Measurements from ENCODE around the gene UBE2G2.

UBE2G2 gene

DNA sequence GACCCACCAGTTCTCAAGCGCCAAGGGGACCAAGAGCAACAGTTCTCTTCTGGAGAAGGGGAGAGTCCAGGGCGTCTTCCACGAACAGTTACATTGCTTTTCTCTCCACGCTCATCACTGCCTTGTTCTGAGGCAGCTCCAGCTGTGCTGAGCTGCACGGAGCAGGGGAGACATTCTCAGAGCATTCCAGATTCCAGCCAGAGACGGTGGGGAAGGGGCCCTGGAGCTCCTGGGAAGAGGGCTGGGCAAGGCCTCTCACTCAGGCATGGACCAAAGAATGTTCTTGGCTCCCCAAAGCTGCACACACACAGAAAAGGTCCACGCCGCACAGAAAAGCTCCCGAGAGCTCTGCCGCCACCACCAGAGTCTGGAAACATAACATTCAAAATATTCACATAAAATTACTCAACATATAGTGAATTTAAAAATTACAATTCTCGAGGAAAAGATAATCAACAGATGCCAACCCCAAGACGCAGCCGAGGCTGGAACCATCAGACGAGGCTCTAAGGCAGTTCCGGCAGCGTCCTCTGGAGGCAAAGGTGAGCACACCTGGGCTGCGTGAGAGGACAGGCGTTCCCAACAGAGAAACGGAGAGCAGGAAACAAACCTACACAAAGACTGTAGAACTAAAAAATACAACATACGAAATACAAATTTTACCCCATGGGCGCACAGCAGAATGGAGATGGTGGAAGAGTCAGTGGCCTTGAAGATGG lies 40.5 kb downstream of the UBE2G2 start:
- peaks cover 13% of the 10 kb centered on the region for H3K4me1 Mint-ChIP-seq (ENCODE audit: low read depth)
- H3K27me3 Mint-ChIP-seq: no peaks in the 10 kb centered on the region
- H3K36me3 Mint-ChIP-seq (ENCODE audit: low read depth): no peaks in the 10 kb centered on the region
- no peak overlapping the region for H3K4me3 Mint-ChIP-seq
- H3K27ac Mint-ChIP-seq: no peak overlapping the region
- H3K9me3 Mint-ChIP-seq: no peaks in the 10 kb centered on the region

DNA sequence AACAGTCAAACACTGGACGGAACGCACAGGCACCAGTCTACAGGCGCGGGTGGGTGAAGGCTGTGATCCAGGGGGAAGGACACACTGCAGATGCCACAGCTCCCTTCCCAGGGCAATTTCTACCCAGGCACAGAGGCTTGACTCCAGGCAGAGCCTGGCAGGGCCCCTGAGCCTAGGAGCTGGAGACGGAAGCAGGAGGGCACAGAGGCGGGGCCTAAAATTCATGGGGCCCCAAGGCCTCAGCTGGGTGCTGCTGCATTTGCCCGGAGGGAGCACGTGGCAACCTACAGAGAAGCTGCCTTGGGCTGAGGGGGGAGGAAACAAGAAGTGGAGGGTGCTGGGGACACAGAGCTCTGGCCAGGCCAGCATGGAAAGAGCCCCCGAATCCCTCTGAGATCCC lies 41.2 kb downstream of the UBE2G2 start:
- Mint-ChIP-seq H3K27ac (no peak overlapping the region), H3K36me3 (ENCODE audit: low read depth) (no peaks in the 10 kb centered on the region), H3K4me1 (ENCODE audit: low read depth) (peaks cover 5% of the 10 kb centered on the region), H3K4me3 (no peak overlapping the region), H3K27me3 (no peaks in the 10 kb centered on the region), H3K9me3 (no peaks in the 10 kb centered on the region)

DNA sequence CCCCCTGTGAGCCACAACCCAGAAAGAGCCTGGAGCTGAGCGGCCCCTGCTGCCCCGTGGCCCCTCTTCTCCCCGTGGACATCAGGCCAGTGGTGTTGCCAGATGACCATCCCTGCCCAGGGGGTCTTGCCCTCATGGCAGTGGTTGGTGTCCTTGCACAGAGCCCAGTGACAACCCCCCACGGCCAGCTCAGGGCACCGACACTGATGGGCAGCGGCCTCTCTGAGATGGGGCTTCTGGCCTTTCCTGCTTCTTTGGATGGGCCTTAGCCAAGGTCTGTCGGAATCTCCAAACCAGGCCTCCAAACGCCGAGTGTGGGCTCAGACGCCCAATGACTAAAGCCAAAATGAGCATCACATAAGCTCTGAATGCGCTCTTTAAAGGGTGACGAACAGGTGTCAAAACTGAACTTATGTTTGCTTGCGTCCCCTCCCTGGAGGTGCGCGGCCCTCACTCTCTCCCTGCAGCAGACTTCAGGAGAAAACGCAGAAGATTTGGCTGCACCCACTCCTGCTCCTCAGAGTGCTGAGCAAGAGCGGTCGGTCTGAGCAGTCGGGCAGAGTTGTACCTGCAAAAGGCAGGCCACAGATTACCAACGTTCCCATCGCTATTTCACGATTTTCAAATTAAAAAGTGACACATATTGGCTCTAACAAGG lies 41.9 kb downstream of the UBE2G2 start:
- no peaks in the 10 kb centered on the region for H3K36me3 Mint-ChIP-seq (ENCODE audit: low read depth)
- no peaks in the 10 kb centered on the region for H3K4me1 Mint-ChIP-seq (ENCODE audit: low read depth)
- no peaks in the 10 kb centered on the region for H3K9me3 Mint-ChIP-seq

DNA sequence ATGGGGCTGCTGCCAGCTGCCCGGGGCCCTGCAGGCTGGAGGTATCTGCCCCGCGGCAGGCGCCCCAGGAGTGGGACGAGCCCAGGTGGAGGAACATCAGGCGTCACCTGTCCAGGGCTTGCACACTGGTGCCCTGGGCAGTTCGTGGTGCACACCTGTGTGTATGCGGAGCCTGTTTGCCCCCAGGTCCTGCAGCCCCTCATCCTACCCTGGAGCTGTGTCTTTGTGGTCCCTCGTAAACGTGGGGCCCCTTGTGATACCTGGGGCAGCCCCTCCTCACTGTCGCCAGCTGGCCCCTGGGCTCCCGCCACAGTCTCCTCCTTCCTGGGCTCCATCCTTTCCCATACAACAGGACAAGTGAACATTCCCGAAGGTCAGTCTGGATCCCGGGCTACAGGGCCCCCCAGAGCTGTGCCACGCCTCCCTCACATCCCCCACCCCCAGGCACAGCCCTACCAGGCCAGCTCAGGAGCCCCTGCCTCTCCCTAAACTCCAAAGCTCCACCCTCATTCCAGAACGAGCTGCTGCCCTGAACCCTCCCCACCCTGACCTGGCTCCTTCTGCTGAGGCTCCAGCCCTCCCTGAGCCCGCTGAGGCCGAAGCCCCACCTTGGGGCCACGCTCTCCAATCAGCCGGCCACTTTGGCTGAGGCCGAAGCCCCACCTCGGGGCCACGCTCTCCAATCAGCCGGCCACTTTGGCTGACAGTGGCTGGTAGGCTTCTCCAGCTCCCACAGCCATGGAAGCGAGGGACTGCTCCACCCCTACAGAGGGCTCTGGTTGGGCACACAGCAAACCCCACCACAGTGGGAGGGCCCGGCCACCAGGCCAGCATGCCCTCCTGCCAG lies 42.6 kb downstream of the UBE2G2 start:
- Mint-ChIP-seq H3K27ac (no peak overlapping the region), H3K4me1 (ENCODE audit: low read depth) (no peaks in the 10 kb centered on the region), H3K9me3 (no peaks in the 10 kb centered on the region), H3K27me3 (no peaks in the 10 kb centered on the region), H3K36me3 (ENCODE audit: low read depth) (no peaks in the 10 kb centered on the region), H3K4me3 (no peak overlapping the region)

More for the DNA sequence above, 41.9 kb downstream of the UBE2G2 start:
- H3K4me3 Mint-ChIP-seq: no peak overlapping the region
- no peak overlapping the region for H3K27ac Mint-ChIP-seq
- H3K27me3 Mint-ChIP-seq: no peaks in the 10 kb centered on the region

DNA sequence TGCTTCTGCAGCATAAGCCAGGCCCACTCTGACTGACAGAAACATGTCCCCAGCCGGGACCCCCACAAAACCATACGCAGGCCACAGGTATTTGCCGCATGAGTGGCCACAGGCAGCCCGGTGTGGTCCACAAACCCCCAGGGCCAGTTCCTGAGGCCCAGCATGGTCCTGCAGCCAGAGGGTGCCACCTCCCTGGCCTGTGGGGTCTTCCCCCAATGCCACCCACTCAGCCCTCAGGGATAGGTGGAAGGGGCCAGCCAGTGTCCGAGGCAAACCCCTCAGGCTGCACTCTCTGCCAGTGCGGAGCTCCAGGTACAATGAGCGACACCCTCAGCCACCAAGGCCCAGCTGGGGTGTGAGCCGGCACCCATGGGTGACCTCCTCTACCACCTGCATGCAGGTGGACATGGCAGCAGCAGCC lies 43.5 kb downstream of the UBE2G2 start:
- H3K36me3 Mint-ChIP-seq (ENCODE audit: low read depth): no peaks in the 10 kb centered on the region
- H3K27me3 Mint-ChIP-seq: no peaks in the 10 kb centered on the region
- H3K4me1 Mint-ChIP-seq (ENCODE audit: low read depth): no peaks in the 10 kb centered on the region
- H3K4me3 Mint-ChIP-seq: no peak overlapping the region
- H3K9me3 Mint-ChIP-seq: no peaks in the 10 kb centered on the region
- H3K27ac Mint-ChIP-seq: no peak overlapping the region

DNA sequence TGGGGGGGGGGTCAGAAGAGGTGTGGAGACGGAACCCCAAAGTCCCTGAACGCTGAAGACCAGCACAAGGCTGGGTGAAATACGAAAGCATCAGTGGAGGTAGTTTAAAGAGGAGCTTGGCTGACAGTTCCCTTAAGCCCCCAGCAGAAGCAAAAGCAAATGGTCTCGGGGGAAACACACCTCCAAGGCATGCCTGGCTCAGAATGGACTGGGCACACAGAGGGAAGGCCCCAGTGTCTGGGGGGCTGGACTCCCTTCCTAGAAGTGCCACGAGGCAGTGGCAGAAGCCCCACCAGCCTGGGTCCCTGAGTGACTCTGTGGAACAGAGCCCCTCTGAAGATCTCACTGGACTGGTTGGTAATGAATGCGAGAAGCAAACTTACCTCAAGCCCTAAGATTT lies 43.9 kb downstream of the UBE2G2 start:
- Mint-ChIP-seq H3K4me3 (no peak overlapping the region), H3K36me3 (ENCODE audit: low read depth) (no peaks in the 10 kb centered on the region), H3K4me1 (ENCODE audit: low read depth) (no peaks in the 10 kb centered on the region), H3K27me3 (no peaks in the 10 kb centered on the region), H3K27ac (no peak overlapping the region), H3K9me3 (no peaks in the 10 kb centered on the region)

DNA sequence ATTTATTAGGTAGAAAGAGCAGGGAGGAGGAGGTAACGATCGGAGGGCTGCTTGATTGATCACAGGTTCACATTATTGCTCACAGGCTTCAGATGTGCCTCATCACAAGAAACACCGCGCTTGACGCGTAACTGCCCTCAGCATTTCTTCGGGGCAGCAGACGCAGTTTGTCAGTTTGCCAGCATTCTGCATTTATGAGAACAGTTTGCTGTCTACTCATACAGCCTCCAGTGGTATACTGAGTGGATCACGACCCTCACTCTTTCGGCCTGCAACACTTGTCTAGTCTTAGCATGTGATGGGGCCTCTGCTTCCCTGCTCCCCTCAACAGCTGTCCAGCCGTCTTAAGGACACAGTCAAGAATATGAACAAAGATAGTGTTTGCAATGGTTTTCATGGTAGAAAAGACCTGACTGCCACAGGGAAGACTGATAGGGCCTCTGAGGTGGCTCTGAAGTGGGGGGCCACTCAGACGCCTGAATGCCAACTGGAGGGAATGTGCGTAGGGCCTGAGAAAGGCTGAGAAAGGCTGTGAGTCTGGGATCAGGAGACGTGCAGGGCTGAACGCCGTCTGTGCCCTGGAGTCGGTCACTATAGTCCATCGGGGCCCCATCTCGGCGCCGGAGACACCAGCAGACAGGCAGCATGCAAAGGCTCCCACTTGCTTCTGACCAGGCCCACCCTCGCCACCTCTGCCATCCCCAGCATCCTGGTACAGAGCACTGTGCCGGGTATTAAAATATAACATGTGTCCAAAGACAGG lies 45.0 kb downstream of the UBE2G2 start:
- Mint-ChIP-seq H3K27ac (no peak overlapping the region), H3K27me3 (no peaks in the 10 kb centered on the region), H3K4me1 (ENCODE audit: low read depth) (no peaks in the 10 kb centered on the region), H3K9me3 (no peaks in the 10 kb centered on the region), H3K4me3 (no peak overlapping the region), H3K36me3 (ENCODE audit: low read depth) (no peaks in the 10 kb centered on the region)

DNA sequence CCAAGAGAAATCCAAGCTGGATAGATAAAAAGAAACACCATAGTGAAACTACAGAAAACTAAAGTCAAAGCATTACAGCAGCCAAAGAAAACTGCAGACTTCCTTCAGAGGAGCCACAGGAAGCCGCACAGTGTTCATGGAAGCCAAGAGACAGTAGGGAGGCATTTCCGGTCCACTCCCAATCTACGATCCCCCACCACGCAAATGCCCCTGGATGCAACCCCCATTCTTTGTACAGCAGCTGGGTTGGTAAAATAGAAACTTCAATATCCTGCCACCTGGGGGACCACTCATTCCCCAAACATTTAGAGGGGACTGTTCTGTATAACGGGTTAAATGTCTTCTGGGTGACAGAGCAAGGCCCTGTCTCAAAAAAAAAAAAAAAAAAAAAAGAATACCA lies 46.4 kb downstream of the UBE2G2 start:
- H3K27me3 Mint-ChIP-seq: peaks cover 7% of the 10 kb centered on the region
- no peak overlapping the region for H3K4me3 Mint-ChIP-seq
- no peak overlapping the region for H3K27ac Mint-ChIP-seq
- no peaks in the 10 kb centered on the region for H3K9me3 Mint-ChIP-seq
- no peaks in the 10 kb centered on the region for H3K36me3 Mint-ChIP-seq (ENCODE audit: low read depth)
- H3K4me1 Mint-ChIP-seq (ENCODE audit: low read depth): no peaks in the 10 kb centered on the region

DNA sequence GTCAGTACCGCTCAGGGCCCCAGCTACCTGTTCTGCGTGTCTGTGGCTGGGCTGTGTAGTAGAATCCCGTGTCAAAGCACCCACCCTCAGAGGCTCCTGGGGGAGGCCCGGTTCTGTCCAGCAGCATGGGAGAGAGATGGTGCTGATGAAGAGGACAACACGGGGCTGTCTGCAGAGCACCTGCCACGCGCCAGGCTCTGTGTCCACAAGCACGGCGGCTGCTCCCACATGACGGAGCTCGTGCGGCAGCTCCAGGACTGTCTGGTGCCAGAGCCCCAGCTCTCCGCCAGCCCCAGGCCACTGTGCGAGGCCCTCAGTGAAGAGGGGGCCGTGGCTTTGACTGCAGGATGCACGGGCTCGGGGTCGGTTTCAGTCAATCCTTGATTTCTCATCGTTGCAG lies 48.3 kb downstream of the UBE2G2 start:
- no peaks in the 10 kb centered on the region for H3K4me1 Mint-ChIP-seq (ENCODE audit: low read depth)
- no peaks in the 10 kb centered on the region for H3K9me3 Mint-ChIP-seq
- H3K27me3 Mint-ChIP-seq: peaks cover 10% of the 10 kb centered on the region
- H3K4me3 Mint-ChIP-seq: no peak overlapping the region
- no peaks in the 10 kb centered on the region for H3K36me3 Mint-ChIP-seq (ENCODE audit: low read depth)
- no peak overlapping the region for H3K27ac Mint-ChIP-seq

DNA sequence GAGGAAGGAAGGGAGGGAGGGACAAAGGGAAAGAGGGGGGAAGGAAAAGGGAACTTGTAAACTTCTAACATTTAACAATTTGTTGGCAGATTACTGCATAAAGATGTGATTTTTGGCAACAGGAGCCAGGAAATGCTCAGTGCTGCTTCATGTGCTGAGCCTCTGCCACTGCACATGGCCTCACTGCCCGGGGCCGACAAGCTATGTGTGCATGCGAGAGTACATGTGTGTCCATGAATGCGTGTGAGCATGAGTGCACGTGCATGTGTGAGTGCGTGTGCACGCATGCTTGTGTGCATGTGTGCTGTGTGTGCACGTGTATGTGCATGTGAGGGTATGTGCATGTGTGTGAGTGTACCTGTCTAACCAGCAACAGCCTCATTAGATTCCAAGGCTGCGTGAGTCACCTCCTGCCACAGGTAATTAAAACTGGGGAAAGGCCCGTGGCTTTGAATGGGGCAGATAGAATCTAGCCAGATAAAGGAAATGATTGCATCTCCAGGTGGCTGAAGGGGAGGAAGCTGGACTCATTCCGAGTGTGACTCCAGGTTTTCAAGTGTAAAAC lies 48.9 kb downstream of the UBE2G2 start:
- no peaks in the 10 kb centered on the region for H3K36me3 Mint-ChIP-seq (ENCODE audit: low read depth)
- no peaks in the 10 kb centered on the region for H3K4me1 Mint-ChIP-seq (ENCODE audit: low read depth)
- no peaks in the 10 kb centered on the region for H3K9me3 Mint-ChIP-seq
- no peak overlapping the region for H3K27ac Mint-ChIP-seq
- no peak overlapping the region for H3K4me3 Mint-ChIP-seq
- H3K27me3 Mint-ChIP-seq: peaks cover 10% of the 10 kb centered on the region

DNA sequence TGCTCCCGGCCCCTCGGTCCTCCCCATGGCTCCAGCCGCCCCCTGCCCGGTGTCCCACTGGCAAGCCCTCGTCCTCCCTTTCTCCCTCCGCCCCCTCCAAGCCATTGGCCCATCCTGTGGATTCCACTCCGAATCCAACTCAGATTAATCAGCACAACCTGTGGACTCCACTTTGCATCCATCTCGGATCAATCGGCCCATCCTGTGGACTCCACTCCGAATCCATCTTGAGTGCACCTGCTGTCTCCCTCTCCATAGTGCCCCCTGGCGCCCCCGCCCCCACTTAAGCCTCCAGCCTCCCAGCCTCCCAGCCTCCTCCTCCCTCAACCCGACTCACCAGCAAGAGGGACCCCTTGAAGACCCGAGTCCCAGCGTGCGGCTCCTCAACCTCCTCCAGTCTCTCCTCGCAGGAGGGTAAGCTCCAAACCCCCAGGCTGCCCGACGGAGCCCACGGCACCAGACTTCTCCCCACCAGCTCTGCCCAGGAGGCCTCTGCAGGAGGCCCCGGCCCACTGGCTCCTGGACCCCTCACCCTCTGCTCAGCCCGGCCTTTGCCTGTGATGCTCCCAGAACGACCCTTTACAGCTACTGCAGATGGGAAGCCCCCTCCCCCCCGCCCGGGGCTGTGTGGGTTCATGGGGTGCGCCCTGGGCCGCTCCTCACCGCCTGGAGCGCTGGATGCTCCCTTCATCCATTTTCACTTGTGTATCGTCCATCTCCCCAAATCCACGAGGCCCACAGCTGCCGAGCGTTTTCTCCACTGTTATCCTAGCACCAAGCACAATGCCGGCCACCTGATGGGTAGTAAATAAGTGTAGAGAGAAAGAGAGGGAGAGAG lies 49.6 kb downstream of the UBE2G2 start:
- H3K36me3 Mint-ChIP-seq (ENCODE audit: low read depth): no peaks in the 10 kb centered on the region
- no peaks in the 10 kb centered on the region for H3K9me3 Mint-ChIP-seq
- H3K4me3 Mint-ChIP-seq: no peak overlapping the region
- H3K4me1 Mint-ChIP-seq (ENCODE audit: low read depth): no peaks in the 10 kb centered on the region
- H3K27me3 Mint-ChIP-seq: peaks cover 10% of the 10 kb centered on the region
- H3K27ac Mint-ChIP-seq: no peak overlapping the region

DNA sequence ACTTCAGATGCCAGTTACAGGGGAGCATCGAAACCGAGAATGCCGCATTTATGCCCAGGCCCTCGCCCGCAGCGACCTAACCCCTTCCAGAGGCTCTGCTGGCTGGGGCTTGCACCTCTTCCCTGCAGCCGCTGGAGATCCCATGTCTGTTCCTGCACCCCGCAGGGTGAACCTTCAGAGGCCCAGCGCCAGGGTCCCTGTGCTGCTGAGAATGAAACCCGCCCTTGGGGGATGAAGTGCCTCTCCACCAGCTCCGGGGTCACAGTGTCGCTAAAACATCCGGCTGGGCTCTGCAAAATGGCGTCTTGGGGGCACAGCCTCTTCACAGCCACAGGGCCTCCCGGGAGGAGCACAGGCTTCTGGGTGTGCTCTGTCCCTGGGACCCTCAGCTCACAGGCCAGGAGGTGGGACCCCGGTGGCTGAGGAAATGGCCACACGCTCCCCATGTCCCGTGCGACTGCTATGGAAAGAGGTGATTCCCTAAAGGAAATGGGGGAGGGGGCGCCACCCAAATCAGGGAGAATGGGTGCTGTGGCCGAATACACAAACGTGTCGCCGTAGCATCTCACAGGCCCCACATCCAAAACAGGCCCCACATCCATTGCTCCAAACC lies 50.3 kb downstream of the UBE2G2 start:
- no peak overlapping the region for H3K4me3 Mint-ChIP-seq
- H3K36me3 Mint-ChIP-seq (ENCODE audit: low read depth): no peaks in the 10 kb centered on the region
- H3K27ac Mint-ChIP-seq: no peak overlapping the region
- H3K4me1 Mint-ChIP-seq (ENCODE audit: low read depth): no peaks in the 10 kb centered on the region
- peaks cover 10% of the 10 kb centered on the region for H3K27me3 Mint-ChIP-seq
- no peaks in the 10 kb centered on the region for H3K9me3 Mint-ChIP-seq

DNA sequence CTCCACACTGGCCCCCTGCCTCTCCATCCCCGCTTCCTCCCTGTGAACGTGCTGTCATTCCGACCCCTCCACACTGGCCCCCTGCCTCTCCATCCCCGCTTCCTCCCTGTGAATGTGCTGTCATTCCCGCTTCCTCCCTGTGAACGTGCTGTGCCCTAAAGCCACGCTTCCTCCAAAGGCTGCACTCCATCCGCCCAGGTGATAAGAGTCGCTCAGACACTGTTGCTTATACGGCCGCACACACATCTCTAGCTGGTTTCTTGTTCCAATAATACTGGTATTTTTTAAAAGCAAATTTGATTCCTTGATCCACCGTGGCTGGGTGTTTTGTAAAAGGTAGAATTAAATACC lies 51.0 kb downstream of the UBE2G2 start:
- Mint-ChIP-seq H3K27ac (no peak overlapping the region), H3K4me3 (no peak overlapping the region), H3K4me1 (ENCODE audit: low read depth) (no peaks in the 10 kb centered on the region), H3K27me3 (peaks cover 10% of the 10 kb centered on the region), H3K9me3 (no peaks in the 10 kb centered on the region), H3K36me3 (ENCODE audit: low read depth) (no peaks in the 10 kb centered on the region)
